Astrocyte (in vitro differentiated cells and primary cell): Measurements from ENCODE around the gene PDGFRB. TPM values are rescaled to one million over a fixed set of nuclear protein-coding genes. Genes with fewer than 3 reads are reported as not detected.

Experiments
- DNase-seq: peaks from one replicate; pipeline ENCODE4 v3.0.0-alpha.2; 2010; ENCODE audit warnings: low read depth
- FAIRE-seq: peaks from 2 replicates; lab custom pipeline; 2011; peaks lifted over from hg19 to GRCh38; lab: Jason Lieb, UNC
- H2AFZ ChIP-seq: 2 replicates; pipeline ENCODE4 v1.6.0; 2012; ENCODE audit warnings: low read depth, low read length, inconsistent platforms
- H3K27ac ChIP-seq: 2 replicates; pipeline ENCODE4 v1.5.1; 2011; ENCODE audit warnings: low read depth, low read length, inconsistent platforms
- H3K27me3 ChIP-seq: 2 replicates; pipeline ENCODE4 v1.6.0; 2011; ENCODE audit warnings: low read length, inconsistent platforms; ENCODE audit not compliant: insufficient read depth
- H3K36me3 ChIP-seq: 2 replicates; pipeline ENCODE4 v1.5.1; 2011; ENCODE audit warnings: low read length, inconsistent platforms; ENCODE audit not compliant: insufficient read depth
- H3K4me1 ChIP-seq: 2 replicates; pipeline ENCODE4 v1.5.1; 2011; ENCODE audit warnings: low read length, inconsistent platforms; ENCODE audit not compliant: insufficient read depth
- H3K4me2 ChIP-seq: 2 replicates; pipeline ENCODE4 v1.6.0; 2012; ENCODE audit warnings: low read length, inconsistent platforms
- H3K4me3 ChIP-seq: 2 replicates; pipeline ENCODE4 v1.5.1; 2011; ENCODE audit warnings: low read depth, mild to moderate bottlenecking, low read length, inconsistent platforms; ENCODE audit not compliant: insufficient read depth
- H3K79me2 ChIP-seq: 2 replicates; pipeline ENCODE4 v1.6.0; 2012; ENCODE audit warnings: mild to moderate bottlenecking, low read length, inconsistent platforms; ENCODE audit not compliant: insufficient read depth
- H3K9ac ChIP-seq: 2 replicates; pipeline ENCODE4 v1.6.0; 2012; ENCODE audit warnings: mild to moderate bottlenecking, low read length, inconsistent platforms
- H3K9me3 ChIP-seq: 2 replicates; pipeline ENCODE4 v1.5.1; 2012; ENCODE audit warnings: low read depth, mild to moderate bottlenecking, low read length, inconsistent platforms; ENCODE audit not compliant: insufficient read depth
- H4K20me1 ChIP-seq: 2 replicates; pipeline ENCODE4 v1.6.0; 2012; ENCODE audit warnings: low read length, inconsistent platforms; ENCODE audit not compliant: insufficient read depth
- H3K27ac Mint-ChIP-seq: one replicate; pipeline ENCODE4 v1.8.0; 2021; ENCODE audit warnings: mild to moderate bottlenecking, mixed read lengths; ENCODE audit not compliant: unreplicated experiment
- H3K27me3 Mint-ChIP-seq: one replicate; pipeline ENCODE4 v1.8.0; 2021; ENCODE audit warnings: low read depth, mixed read lengths; ENCODE audit not compliant: unreplicated experiment
- H3K36me3 Mint-ChIP-seq: one replicate; pipeline ENCODE4 v1.8.0; 2021; ENCODE audit warnings: low read depth, mixed read lengths; ENCODE audit not compliant: unreplicated experiment
- H3K4me1 Mint-ChIP-seq: one replicate; pipeline ENCODE4 v1.8.0; 2021; ENCODE audit warnings: low read depth, mixed read lengths; ENCODE audit not compliant: unreplicated experiment
- H3K4me3 Mint-ChIP-seq: one replicate; pipeline ENCODE4 v1.8.0; 2021; ENCODE audit warnings: mild to moderate bottlenecking, moderate library complexity, mixed read lengths; ENCODE audit not compliant: unreplicated experiment
- H3K9me3 Mint-ChIP-seq: one replicate; pipeline ENCODE4 v1.8.0; 2021; ENCODE audit warnings: mild to moderate bottlenecking, mixed read lengths; ENCODE audit not compliant: unreplicated experiment
- CTCF ChIP-seq: IDR thresholded peaks from 2 replicates; pipeline ENCODE4 v1.5.1; 2011; ENCODE audit warnings: low read depth, mild to moderate bottlenecking, inconsistent platforms, low read length, moderate library complexity; ENCODE audit not compliant: insufficient read depth
- EZH2 ChIP-seq: IDR thresholded peaks from 2 replicates; pipeline ENCODE4 v1.6.1; 2012; ENCODE audit warnings: mild to moderate bottlenecking, low read length, inconsistent platforms; ENCODE audit not compliant: insufficient read depth
- total RNA-seq: library from RNA; stranded (reverse); gene quantifications from 2 replicates; pipeline ENCODE4 v1.2.1, GENCODE V29; 2021

Gene PDGFRB
- total RNA-seq, 1 donor from 2014 or later: 78.8 TPM

- Histone ChIP-seq H3K9ac (no peak overlapping the region), H3K27me3 (peaks cover 4% of the 10 kb centered on the region), H3K4me1 (peaks cover 14% of the 10 kb centered on the region), H3K4me3 (no peak overlapping the region), H3K79me2 (no peaks in the 10 kb centered on the region), H2AFZ (peak overlapping the region; percentile 24), H3K27ac (no peak overlapping the region), H3K36me3 (no peaks in the 10 kb centered on the region), H4K20me1 (no peaks in the 10 kb centered on the region), H3K4me2 (peak overlapping the region; percentile 4), H3K9me3 (no peaks in the 10 kb centered on the region)
- no peaks in the 10 kb centered on the region for H3K36me3 Mint-ChIP-seq
- DNase-seq (no peak), FAIRE-seq (no peak)
- H3K27me3 Mint-ChIP-seq: peaks cover 48% of the 10 kb centered on the region
- no peak overlapping the region for H3K4me3 Mint-ChIP-seq
- no peaks in the 10 kb centered on the region for H3K9me3 Mint-ChIP-seq
- H3K4me1 Mint-ChIP-seq: peaks cover 10% of the 10 kb centered on the region
- no peak overlapping the region for H3K27ac Mint-ChIP-seq
- TF ChIP-seq EZH2 (no peak), CTCF (no peak)
Observed at GRCh38 chr5:150180241-150181026, 24.8 kb upstream of the PDGFRB start.

GRCh38 chr5:150179019-150179620 is 23.5 kb upstream of the PDGFRB start:
- FAIRE-seq (no peak), DNase-seq (no peak)
- no peaks in the 10 kb centered on the region for H3K36me3 Mint-ChIP-seq
- Histone ChIP-seq H3K36me3 (no peaks in the 10 kb centered on the region), H3K9ac (no peak overlapping the region), H3K4me1 (peaks cover 14% of the 10 kb centered on the region), H3K27ac (no peak overlapping the region), H2AFZ (no peak overlapping the region), H3K27me3 (peaks cover 4% of the 10 kb centered on the region), H3K4me3 (no peak overlapping the region), H3K4me2 (no peak overlapping the region), H3K9me3 (no peaks in the 10 kb centered on the region), H3K79me2 (no peaks in the 10 kb centered on the region), H4K20me1 (no peaks in the 10 kb centered on the region)
- H3K27me3 Mint-ChIP-seq: peaks cover 43% of the 10 kb centered on the region
- no peak overlapping the region for H3K27ac Mint-ChIP-seq
- peaks cover 10% of the 10 kb centered on the region for H3K4me1 Mint-ChIP-seq
- no peak for TF ChIP-seq EZH2
- H3K9me3 Mint-ChIP-seq: no peaks in the 10 kb centered on the region
- H3K4me3 Mint-ChIP-seq: no peak overlapping the region

GRCh38 chr5:150178262-150178661 is 22.6 kb upstream of the PDGFRB start:
- Mint-ChIP-seq H3K4me3 (no peak overlapping the region), H3K9me3 (no peaks in the 10 kb centered on the region), H3K27ac (no peak overlapping the region), H3K27me3 (peaks cover 48% of the 10 kb centered on the region), H3K4me1 (peaks cover 13% of the 10 kb centered on the region), H3K36me3 (no peaks in the 10 kb centered on the region)
- Histone ChIP-seq H3K27ac (no peak overlapping the region), H3K36me3 (no peaks in the 10 kb centered on the region), H3K4me2 (no peak overlapping the region), H3K9ac (no peak overlapping the region), H2AFZ (no peak overlapping the region), H3K27me3 (peaks cover 4% of the 10 kb centered on the region), H4K20me1 (no peaks in the 10 kb centered on the region), H3K4me1 (peaks cover 14% of the 10 kb centered on the region), H3K4me3 (no peak overlapping the region), H3K79me2 (no peaks in the 10 kb centered on the region), H3K9me3 (no peaks in the 10 kb centered on the region)
- TF ChIP-seq CTCF: no peak
- no peak for TF ChIP-seq EZH2
- DNase-seq: no peak
- FAIRE-seq: no peak
